ENCODE measurements around the gene NTRK2.

- no peak for TF ChIP-seq CTCF (conservative IDR thresholded peaks at IDR 0.05; ENCODE audit: low read length)
- TF ChIP-seq EZH2phosphoT487 (IDR thresholded peaks at IDR 0.05; ENCODE audit: borderline replicate concordance), result no peak
Measured at GRCh38 chr9:84818791-84819190, 149.3 kb downstream of the NTRK2 start.

Measured in Loucy (cell line).